GM23338 (cell line): ENCODE measurements around the gene HPX. TPM values are rescaled to one million over a fixed set of nuclear protein-coding genes. Genes with fewer than 3 reads are reported as not detected.

Source experiments
- ATAC-seq: fragments of 200-7000 bp; cut with Tn5 transposase; 3 replicates; pipeline ENCODE4 v1.9.1; 2020
- DNase-seq: peaks from one replicate; pipeline ENCODE4 v3.0.0-alpha.2; 2015; ENCODE audit warnings: low spot score
- H2AFZ ChIP-seq: fragments of 200-600 bp; sonication (generic); 2 replicates; pipeline ENCODE4 v1.8.0; 2016; ENCODE audit warnings: antibody characterized with exemption, mild to moderate bottlenecking, moderate library complexity
- H3F3A ChIP-seq: fragments of 200-600 bp; sonication (generic); replicated peaks from 2 replicates; pipeline ENCODE4 v1.8.0; 2017; ENCODE audit warnings: antibody characterized with exemption, mixed run types, low read depth
- H3K27ac ChIP-seq: fragments of 200-600 bp; sonication (generic); 2 replicates; pipeline ENCODE4 v1.6.1; 2016; ENCODE audit warnings: low read depth
- H3K27me3 ChIP-seq: fragments of 200-600 bp; sonication (generic); 2 replicates; pipeline ENCODE4 v1.8.0; 2016; ENCODE audit warnings: mild to moderate bottlenecking, mixed run types, moderate library complexity; ENCODE audit not compliant: insufficient read depth
- H3K36me3 ChIP-seq: fragments of 200-600 bp; sonication (generic); 2 replicates; pipeline ENCODE4 v1.8.0; 2016; ENCODE audit warnings: mild to moderate bottlenecking; ENCODE audit not compliant: insufficient read depth
- H3K4me1 ChIP-seq: fragments of 200-600 bp; sonication (generic); 2 replicates; pipeline ENCODE4 v1.8.0; 2016; ENCODE audit warnings: mild to moderate bottlenecking, moderate library complexity; ENCODE audit not compliant: insufficient read depth
- H3K4me2 ChIP-seq: fragments of 200-600 bp; sonication (generic); 2 replicates; pipeline ENCODE4 v1.7.1; 2017; ENCODE audit warnings: mixed run types
- H3K4me3 ChIP-seq: fragments of 200-600 bp; sonication (generic); 2 replicates; pipeline ENCODE4 v1.6.1; 2016; ENCODE audit warnings: mixed run types
- H3K79me2 ChIP-seq: fragments of 200-600 bp; sonication (generic); replicated peaks from 2 replicates; pipeline ENCODE4 v1.8.0; 2017; ENCODE audit warnings: mild to moderate bottlenecking; ENCODE audit not compliant: insufficient read depth
- H3K9me2 ChIP-seq: fragments of 200-600 bp; sonication (generic); 2 replicates; pipeline ENCODE4 v1.8.0; 2017; ENCODE audit not compliant: insufficient read depth
- H4K20me1 ChIP-seq: fragments of 200-600 bp; sonication (generic); replicated peaks from 2 replicates; pipeline ENCODE4 v1.8.0; 2017; ENCODE audit warnings: mild to moderate bottlenecking; ENCODE audit not compliant: insufficient read depth
- H3K27ac Mint-ChIP-seq: 2 replicates; pipeline ENCODE4 v1.8.0; 2020; ENCODE audit warnings: inconsistent platforms, mild to moderate bottlenecking, moderate library complexity, mixed read lengths
- H3K27me3 Mint-ChIP-seq: 3 replicates; pipeline ENCODE4 v1.8.0; 2022; ENCODE audit warnings: low read depth, mild to moderate bottlenecking, moderate library complexity, mixed read lengths, inconsistent platforms; ENCODE audit not compliant: insufficient read depth, poor library complexity
- H3K36me3 Mint-ChIP-seq: 3 replicates; pipeline ENCODE4 v1.8.0; 2021; ENCODE audit warnings: low read depth, mild to moderate bottlenecking, inconsistent platforms, moderate library complexity, mixed read lengths
- H3K4me1 Mint-ChIP-seq: 3 replicates; pipeline ENCODE4 v1.8.0; 2020; ENCODE audit warnings: mild to moderate bottlenecking, inconsistent platforms, mixed read lengths
- H3K4me3 Mint-ChIP-seq: 3 replicates; pipeline ENCODE4 v1.8.0; 2021; ENCODE audit warnings: moderate library complexity, mild to moderate bottlenecking, inconsistent platforms, mixed read lengths
- H3K9me3 Mint-ChIP-seq: 3 replicates; pipeline ENCODE4 v1.8.0; 2020; ENCODE audit warnings: moderate library complexity, mild to moderate bottlenecking, inconsistent platforms, mixed read lengths
- CREB1 ChIP-seq: fragments of 250-450 bp; sonication (Bioruptor Pico); IDR thresholded peaks from 2 replicates; pipeline ENCODE4 v1.5.0; 2020; ENCODE audit warnings: low read depth, mild to moderate bottlenecking, moderate library complexity
- ETS1 ChIP-seq: IDR thresholded peaks from 2 replicates; pipeline ENCODE4 v1.6.1; 2016; ENCODE audit warnings: antibody characterized with exemption
- EZH2 ChIP-seq: fragments of 200-600 bp; sonication (generic); IDR thresholded peaks from one replicate; pipeline ENCODE4 v1.8.0; 2017; ENCODE audit warnings: antibody characterized with exemption, mild to moderate bottlenecking, low read depth; ENCODE audit not compliant: unreplicated experiment
- EZH2phosphoT487 ChIP-seq: fragments of 200-600 bp; sonication (generic); IDR thresholded peaks from one replicate; pipeline ENCODE4 v1.8.1; 2018; ENCODE audit warnings: antibody characterized with exemption; ENCODE audit not compliant: unreplicated experiment
- JUNB ChIP-seq: IDR thresholded peaks from one replicate; pipeline ENCODE4 v1.6.1; 2016; ENCODE audit warnings: antibody characterized with exemption; ENCODE audit not compliant: unreplicated experiment
- NANOG ChIP-seq: IDR thresholded peaks from 2 replicates; pipeline ENCODE4 v1.6.1; 2016; ENCODE audit warnings: antibody characterized with exemption, borderline replicate concordance
- POLR2AphosphoS5 ChIP-seq: IDR thresholded peaks from 2 replicates; pipeline ENCODE4 v1.6.1; 2016; ENCODE audit warnings: antibody characterized with exemption, low read depth
- REST ChIP-seq: IDR thresholded peaks from one replicate; pipeline ENCODE4 v1.6.1; 2018; ENCODE audit warnings: antibody characterized with exemption; ENCODE audit not compliant: unreplicated experiment
- STAT1 ChIP-seq: IDR thresholded peaks from one replicate; pipeline ENCODE4 v1.6.1; 2016; ENCODE audit warnings: antibody characterized with exemption; ENCODE audit not compliant: unreplicated experiment
- ZNF114 ChIP-seq: fragments of 250-450 bp; sonication (Bioruptor Pico); IDR thresholded peaks from 2 replicates; pipeline ENCODE4 v1.5.0; 2020; ENCODE audit warnings: mild to moderate bottlenecking, moderate library complexity
- ZNF331 ChIP-seq: fragments of 250-450 bp; sonication (Bioruptor Pico); IDR thresholded peaks from 2 replicates; pipeline ENCODE4 v1.5.0; 2020; ENCODE audit warnings: low read depth, mild to moderate bottlenecking, moderate library complexity
- ZNF462 ChIP-seq: fragments of 250-450 bp; sonication (Bioruptor Pico); IDR thresholded peaks from 2 replicates; pipeline ENCODE4 v1.5.0; 2020; ENCODE audit warnings: mild to moderate bottlenecking, moderate library complexity
- polyA plus RNA-seq: library from polyadenylated mRNA; unstranded; fragments of >200 nt; fragmentation: Nextera tagmentation; extraction: Ambion mirVana; gene quantifications from 2 replicates; pipeline ENCODE4 v1.2.1, GENCODE V29; 2016
- total RNA-seq: library from RNA; depleted of rRNA; stranded (reverse); fragments of >200 nt; shearing (Covaris generic); gene quantifications from 2 replicates; pipeline ENCODE4 v1.2.3, GENCODE V29; 2014

The HPX gene
- total and polyA plus RNA-seq, 2 experiments from 2014 or later, result 0.47 to 0.63 TPM

DNA sequence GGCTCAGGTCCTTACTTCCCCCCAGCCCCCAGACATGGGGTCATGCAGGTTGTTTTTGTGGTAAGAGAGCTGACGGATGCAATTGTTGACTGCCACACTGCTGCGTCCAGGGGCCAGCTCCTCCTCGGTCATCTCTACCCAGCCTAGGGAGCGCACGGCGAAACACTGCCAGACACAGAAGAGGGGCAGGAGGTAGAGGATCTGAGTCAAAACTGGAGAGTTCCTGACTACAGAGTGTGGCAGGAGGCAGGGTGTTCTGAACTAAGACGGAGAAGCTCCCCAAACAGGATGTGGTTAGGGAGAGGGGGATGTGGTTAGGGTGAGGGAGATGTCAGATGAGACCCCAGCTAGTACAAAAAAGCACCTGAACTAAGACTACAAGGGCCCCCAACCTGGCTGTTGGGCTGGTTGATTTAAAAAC is 38.2 kb downstream of the HPX start:
- peaks cover 5% of the 10 kb centered on the region; the same call in 1 of the 2 replicates for H3K4me1 ChIP-seq
- ATAC-seq, result no peak
- H4K20me1 ChIP-seq, result no peaks in the 10 kb centered on the region
- Mint-ChIP-seq H3K27ac (no peak overlapping the region), H3K4me3 (no peak overlapping the region), H3K27me3 (peaks cover 11% of the 10 kb centered on the region), H3K4me1 (peaks cover 16% of the 10 kb centered on the region), H3K36me3 (no peaks in the 10 kb centered on the region; the same call in 2 of the 3 replicates), H3K9me3 (no peaks in the 10 kb centered on the region)
- no peaks in the 10 kb centered on the region for H3K79me2 ChIP-seq
- TF ChIP-seq NANOG, result no peak
- no peaks in the 10 kb centered on the region for H3K9me2 ChIP-seq
- H3K36me3 ChIP-seq, result no peaks in the 10 kb centered on the region
- no peak overlapping the region for H3K27ac ChIP-seq
- no peaks in the 10 kb centered on the region for H3K27me3 ChIP-seq
- no peak overlapping the region for H3K4me2 ChIP-seq
- DNase-seq, result no peak
- H3F3A ChIP-seq, result no peaks in the 10 kb centered on the region
- H3K4me3 ChIP-seq, result no peak overlapping the region
- H2AFZ ChIP-seq, result no peak overlapping the region

- no peak for ATAC-seq
- Histone ChIP-seq H3K36me3 (no peaks in the 10 kb centered on the region), H3K79me2 (no peaks in the 10 kb centered on the region), H4K20me1 (no peaks in the 10 kb centered on the region), H2AFZ (no peak overlapping the region), H3K4me2 (no peak overlapping the region), H3K4me3 (no peak overlapping the region), H3F3A (no peaks in the 10 kb centered on the region), H3K27ac (no peak overlapping the region), H3K4me1 (peaks cover 5% of the 10 kb centered on the region; the same call in 1 of the 2 replicates), H3K9me2 (no peaks in the 10 kb centered on the region), H3K27me3 (no peaks in the 10 kb centered on the region)
- DNase-seq, result no peak
- Mint-ChIP-seq H3K27ac (no peak overlapping the region), H3K36me3 (no peaks in the 10 kb centered on the region; the same call in 2 of the 3 replicates), H3K9me3 (no peaks in the 10 kb centered on the region), H3K4me1 (peaks cover 16% of the 10 kb centered on the region), H3K27me3 (peaks cover 10% of the 10 kb centered on the region), H3K4me3 (no peak overlapping the region)
- no peak for TF ChIP-seq EZH2
- no peak for TF ChIP-seq ZNF331
- no peak for TF ChIP-seq NANOG
- TF ChIP-seq REST, result no peak
- no peak for TF ChIP-seq CREB1 (CRISPR knock-in tag)
- no peak for TF ChIP-seq POLR2AphosphoS5
- no peak for TF ChIP-seq STAT1
- TF ChIP-seq ZNF462 (CRISPR knock-in tag), result no peak
- no peak for TF ChIP-seq EZH2phosphoT487
- no peak for TF ChIP-seq ETS1
- TF ChIP-seq ZNF114, result no peak
- TF ChIP-seq JUNB, result no peak
Observed at GRCh38 chr11:6402061-6402470, 38.7 kb downstream of the HPX start.
